ENCODE data around the gene IFNGR2.

GRCh38 chr21:33412832-33413519, 9.8 kb downstream of the IFNGR2 start:
- TF ChIP-seq POLR2AphosphoS5 (IDR thresholded peaks at IDR 0.05; ENCODE audit: low read depth, low read length) (no peak), POLR2A (IDR thresholded peaks at IDR 0.05; ENCODE audit: low read depth, low read length) (no peak), TAF1 (IDR thresholded peaks at IDR 0.05; ENCODE audit: borderline replicate concordance, low read depth, low read length) (no peak)

All from GM12892 (cell line).